Activated B cell treated with CpG ODN at 0.5 μM for 24 hours (primary cell): Measurements from ENCODE around the gene ECT2. TPM values are rescaled to one million over a fixed set of nuclear protein-coding genes. Genes with fewer than 3 reads are reported as not detected.

Source experiments
- ATAC-seq: fragments of 200-7000 bp; cut with Tn5 transposase; one replicate; pipeline ENCODE4 v1.10.0; 2021; ENCODE audit warnings: low read depth, mild to moderate bottlenecking, moderate library complexity
- CTCF ChIA-PET: fragments of 350-600 bp; sonication (Branson Sonifier 250); formaldehyde crosslinking; loops from one replicate; lab custom pipeline; 2021; ENCODE audit warnings: antibody characterized with exemption; lab: Charles Lee
- POLR2A ChIA-PET: fragments of 350-600 bp; sonication (Branson Sonifier 250); formaldehyde crosslinking; loops from one replicate; lab custom pipeline; 2021; ENCODE audit warnings: antibody characterized with exemption; lab: Charles Lee
- DNase-seq: peaks from one replicate; pipeline ENCODE4 v3.0.0; 2022
- H3K27ac Mint-ChIP-seq: one replicate; pipeline ENCODE4 v1.8.0; 2020; ENCODE audit warnings: mixed read lengths
- H3K27me3 Mint-ChIP-seq: one replicate; pipeline ENCODE4 v1.8.0; 2021; ENCODE audit warnings: mixed read lengths
- H3K36me3 Mint-ChIP-seq: one replicate; pipeline ENCODE4 v1.8.0; 2021; ENCODE audit warnings: low read depth, mixed read lengths
- H3K4me1 Mint-ChIP-seq: one replicate; pipeline ENCODE4 v1.8.0; 2021; ENCODE audit warnings: mixed read lengths
- H3K4me3 Mint-ChIP-seq: one replicate; pipeline ENCODE4 v1.8.0; 2020; ENCODE audit warnings: mild to moderate bottlenecking, mixed read lengths
- H3K9me3 Mint-ChIP-seq: one replicate; pipeline ENCODE4 v1.8.0; 2020; ENCODE audit warnings: mixed read lengths
- intact Hi-C: fragments of 100-400 bp; cut with micrococcal nuclease; formaldehyde crosslinking; loops from one replicate; pipeline ENCODE4 v1.15.1; 2024
- total RNA-seq: library from RNA; stranded (reverse); gene quantifications from 2 replicates; pipeline ENCODE4 v1.2.3, GENCODE V29; 2022
- TF ChIP-seq, protein P1 (sequence below): fragments of 200-600 bp; IDR thresholded peaks from one replicate; pipeline ENCODE4 v1.8.0; 2022; ENCODE audit warnings: antibody characterized with exemption, mild to moderate bottlenecking

ECT2 gene
- total RNA-seq, 1 donor from 2014 or later = 6.3 TPM

DNA sequence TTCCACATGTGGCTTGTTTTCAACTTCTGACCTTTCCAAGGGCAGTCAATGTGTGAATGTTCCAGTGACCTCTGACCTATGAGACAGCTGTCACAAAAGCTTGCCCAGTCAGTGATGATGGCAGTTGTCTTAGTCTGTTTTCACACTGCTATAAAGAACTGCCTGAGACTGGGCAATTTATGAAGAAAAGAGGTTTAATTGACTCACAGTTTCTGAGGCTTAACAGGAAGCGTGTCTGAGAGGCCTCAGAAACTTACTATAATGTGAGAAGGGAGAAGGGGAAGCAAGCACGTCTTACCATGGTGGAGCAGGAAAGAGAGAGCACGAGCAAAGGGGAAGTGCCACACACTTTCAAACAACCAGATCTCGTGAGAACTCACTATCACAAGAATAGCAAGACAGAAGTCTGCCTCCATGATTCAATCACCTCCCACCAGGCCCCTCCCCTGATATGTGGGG is 95.6 kb downstream of the ECT2 start:
- POLR2A ChIA-PET = no interaction called here
- DNase-seq = no peak
- Mint-ChIP-seq H3K4me1 (peaks cover 2% of the 10 kb centered on the region), H3K36me3 (no peaks in the 10 kb centered on the region), H3K4me3 (no peak overlapping the region), H3K9me3 (peaks cover 3% of the 10 kb centered on the region), H3K27ac (no peak overlapping the region), H3K27me3 (no peaks in the 10 kb centered on the region)
- CTCF ChIA-PET = no interaction called here
- ATAC-seq = no peak
- TF ChIP-seq, protein P1, sequence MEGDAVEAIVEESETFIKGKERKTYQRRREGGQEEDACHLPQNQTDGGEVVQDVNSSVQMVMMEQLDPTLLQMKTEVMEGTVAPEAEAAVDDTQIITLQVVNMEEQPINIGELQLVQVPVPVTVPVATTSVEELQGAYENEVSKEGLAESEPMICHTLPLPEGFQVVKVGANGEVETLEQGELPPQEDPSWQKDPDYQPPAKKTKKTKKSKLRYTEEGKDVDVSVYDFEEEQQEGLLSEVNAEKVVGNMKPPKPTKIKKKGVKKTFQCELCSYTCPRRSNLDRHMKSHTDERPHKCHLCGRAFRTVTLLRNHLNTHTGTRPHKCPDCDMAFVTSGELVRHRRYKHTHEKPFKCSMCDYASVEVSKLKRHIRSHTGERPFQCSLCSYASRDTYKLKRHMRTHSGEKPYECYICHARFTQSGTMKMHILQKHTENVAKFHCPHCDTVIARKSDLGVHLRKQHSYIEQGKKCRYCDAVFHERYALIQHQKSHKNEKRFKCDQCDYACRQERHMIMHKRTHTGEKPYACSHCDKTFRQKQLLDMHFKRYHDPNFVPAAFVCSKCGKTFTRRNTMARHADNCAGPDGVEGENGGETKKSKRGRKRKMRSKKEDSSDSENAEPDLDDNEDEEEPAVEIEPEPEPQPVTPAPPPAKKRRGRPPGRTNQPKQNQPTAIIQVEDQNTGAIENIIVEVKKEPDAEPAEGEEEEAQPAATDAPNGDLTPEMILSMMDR = no peak
- intact Hi-C loops = no loop called here

DNA sequence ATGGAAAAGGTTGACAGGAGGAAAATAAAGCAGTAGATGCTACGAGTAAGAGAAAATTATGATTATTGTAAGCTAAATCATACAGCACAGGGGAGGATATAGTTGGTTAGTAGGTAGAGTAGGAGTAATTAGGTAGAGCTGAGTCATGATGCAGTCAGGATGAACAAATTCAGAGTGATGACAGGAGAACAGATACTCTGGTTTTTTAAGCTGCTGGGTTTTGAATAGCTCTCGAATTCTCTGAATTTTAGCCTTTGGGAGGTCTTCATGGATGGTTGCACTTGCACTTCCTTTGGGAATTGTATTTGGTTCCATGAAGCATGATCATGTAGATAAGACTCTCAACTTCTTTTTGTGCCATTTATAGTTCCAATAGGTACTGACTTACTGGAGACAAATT is 96.2 kb downstream of the ECT2 start:
- ATAC-seq (no peak), DNase-seq (no peak)
- Mint-ChIP-seq H3K27me3 (no peaks in the 10 kb centered on the region), H3K4me1 (peaks cover 2% of the 10 kb centered on the region), H3K36me3 (no peaks in the 10 kb centered on the region), H3K9me3 (peaks cover 3% of the 10 kb centered on the region), H3K27ac (no peak overlapping the region), H3K4me3 (no peak overlapping the region)
- ChIA-PET POLR2A (no interaction called here), CTCF (no interaction called here)
- intact Hi-C loops = no loop called here
- TF ChIP-seq, protein P1 = no peak

DNA sequence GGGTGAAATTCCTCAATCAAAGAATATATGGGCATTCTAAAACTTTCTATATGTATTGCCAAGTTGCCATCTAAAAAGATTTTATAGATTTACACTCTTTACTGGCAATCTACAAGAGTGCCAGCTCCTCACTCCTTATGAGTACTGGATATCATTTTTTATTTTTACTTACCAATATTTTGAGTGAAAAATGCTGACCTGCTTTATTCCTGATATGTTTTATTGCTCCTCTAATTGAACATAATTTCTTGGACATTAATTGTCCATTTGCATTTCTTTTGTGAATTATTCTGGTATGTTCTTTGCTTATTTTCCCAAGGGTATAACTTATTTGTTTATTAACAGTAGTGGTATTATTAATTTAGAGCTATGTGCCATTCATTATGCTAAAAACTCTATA is 96.8 kb downstream of the ECT2 start:
- TF ChIP-seq, protein P1 = no peak
- Mint-ChIP-seq H3K4me3 (no peak overlapping the region), H3K4me1 (peaks cover 2% of the 10 kb centered on the region), H3K27ac (no peak overlapping the region), H3K36me3 (no peaks in the 10 kb centered on the region), H3K27me3 (no peaks in the 10 kb centered on the region), H3K9me3 (peaks cover 3% of the 10 kb centered on the region)
- no peak for DNase-seq
- intact Hi-C loops = no loop called here
- CTCF ChIA-PET = no interaction called here
- no peak for ATAC-seq
- POLR2A ChIA-PET = no interaction called here

DNA sequence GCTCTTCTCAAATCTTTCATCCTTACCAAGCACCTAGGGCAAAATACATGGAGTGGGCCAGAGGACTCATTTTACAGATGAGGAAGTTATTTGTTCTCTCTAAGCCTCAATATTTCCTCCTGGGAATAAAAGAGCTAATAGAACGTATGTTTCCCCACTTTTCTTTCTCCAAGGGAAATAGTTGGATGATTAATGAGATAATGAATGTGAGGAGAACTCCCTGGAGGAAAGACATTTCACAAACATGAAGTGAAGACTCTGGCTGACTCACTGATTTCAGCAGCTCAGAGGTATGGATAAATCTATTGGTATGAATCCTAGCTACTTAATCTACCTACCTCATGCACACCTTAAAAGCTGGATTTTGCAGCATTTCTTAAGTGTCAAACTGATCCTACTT is 98.4 kb downstream of the ECT2 start:
- ATAC-seq (no peak), DNase-seq (no peak)
- Mint-ChIP-seq H3K9me3 (peaks cover 3% of the 10 kb centered on the region), H3K27me3 (no peaks in the 10 kb centered on the region), H3K36me3 (no peaks in the 10 kb centered on the region), H3K4me3 (no peak overlapping the region), H3K27ac (no peak overlapping the region), H3K4me1 (peaks cover 2% of the 10 kb centered on the region)
- TF ChIP-seq, protein P1 = no peak
- ChIA-PET CTCF (no interaction called here), POLR2A (no interaction called here)
- intact Hi-C loops = no loop called here

DNA sequence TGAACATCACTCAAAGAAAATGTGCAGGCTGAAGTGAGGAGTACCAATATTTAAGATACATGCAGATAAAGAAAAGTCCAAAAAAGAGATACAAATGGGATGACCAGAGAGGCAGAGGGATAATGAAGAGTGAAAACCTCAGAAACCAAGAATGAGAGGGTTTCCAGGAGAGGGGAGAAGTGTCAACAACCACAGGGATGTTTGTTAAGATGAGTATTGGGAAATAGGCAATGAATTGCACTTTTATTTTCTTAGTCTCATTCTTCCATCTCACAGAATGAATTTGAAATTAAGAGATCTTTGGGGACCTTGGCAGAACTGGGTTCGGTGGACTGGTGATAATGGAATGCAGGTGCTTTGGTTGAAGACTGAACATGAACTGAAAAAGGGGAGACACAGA is 102.5 kb downstream of the ECT2 start:
- DNase-seq (no peak), ATAC-seq (no peak)
- intact Hi-C loops = no loop called here
- Mint-ChIP-seq H3K4me3 (no peak overlapping the region), H3K4me1 (no peaks in the 10 kb centered on the region), H3K27ac (no peak overlapping the region), H3K36me3 (no peaks in the 10 kb centered on the region), H3K9me3 (no peaks in the 10 kb centered on the region), H3K27me3 (peaks cover 2% of the 10 kb centered on the region)
- TF ChIP-seq, protein P1 = no peak
- ChIA-PET POLR2A (no interaction called here), CTCF (no interaction called here)
